ENCODE measurements around the gene TANC1.
A peak's percentile ranks its signal among the peaks of the same experiment; 100 is the strongest.

The TANC1 gene

GRCh38 chr2:159168707-159169106, 200.3 kb downstream of the TANC1 start:
- no peak for DNase-seq
- Mint-ChIP-seq H3K4me3 (no peak overlapping the region), H3K36me3 (ENCODE audit: low read depth) (peaks cover 94% of the 10 kb centered on the region), H3K9me3 (peaks cover 15% of the 10 kb centered on the region), H3K4me1 (peaks cover 17% of the 10 kb centered on the region), H3K27ac (no peak overlapping the region), H3K27me3 (ENCODE audit: low read depth, poor library complexity) (no peaks in the 10 kb centered on the region)
- TF ChIP-seq CTCF (IDR thresholded peaks at IDR 0.05) = no peak

- TF ChIP-seq CTCF (IDR thresholded peaks at IDR 0.05) = no peak
These were observed 200.7 kb downstream of the TANC1 start for GRCh38 chr2:159169187-159169586.

GRCh38 chr2:159172403-159172802, 204.0 kb downstream of the TANC1 start:
- no peak for TF ChIP-seq CTCF (IDR thresholded peaks at IDR 0.05)
- peaks cover 35% of the 10 kb centered on the region for H3K4me1 Mint-ChIP-seq
- no peaks in the 10 kb centered on the region for H3K9me3 Mint-ChIP-seq
- no peak for DNase-seq
- no peak overlapping the region for H3K4me3 Mint-ChIP-seq
- peak overlapping the region; percentile 47 for H3K27ac Mint-ChIP-seq
- H3K36me3 Mint-ChIP-seq (ENCODE audit: low read depth) = peaks cover 94% of the 10 kb centered on the region
- no peaks in the 10 kb centered on the region for H3K27me3 Mint-ChIP-seq (ENCODE audit: low read depth, poor library complexity)

More at GRCh38 chr2:159169187-159169586, 200.7 kb downstream of the TANC1 start:
- H3K4me1 Mint-ChIP-seq = peaks cover 16% of the 10 kb centered on the region
- peaks cover 94% of the 10 kb centered on the region for H3K36me3 Mint-ChIP-seq (ENCODE audit: low read depth)
- H3K9me3 Mint-ChIP-seq = peaks cover 15% of the 10 kb centered on the region
- H3K27me3 Mint-ChIP-seq (ENCODE audit: low read depth, poor library complexity) = no peaks in the 10 kb centered on the region
- DNase-seq = no peak
- no peak overlapping the region for H3K4me3 Mint-ChIP-seq
- H3K27ac Mint-ChIP-seq = peak overlapping the region; percentile 59

- Mint-ChIP-seq H3K4me3 (no peak overlapping the region), H3K27ac (peak overlapping the region; percentile 69), H3K4me1 (peaks cover 46% of the 10 kb centered on the region), H3K36me3 (ENCODE audit: low read depth) (peaks cover 99% of the 10 kb centered on the region), H3K27me3 (ENCODE audit: low read depth, poor library complexity) (no peaks in the 10 kb centered on the region), H3K9me3 (no peaks in the 10 kb centered on the region)
- no peak for DNase-seq
- TF ChIP-seq CTCF (IDR thresholded peaks at IDR 0.05) = no peak
These were observed 206.3 kb downstream of the TANC1 start for GRCh38 chr2:159174759-159175158.

GRCh38 chr2:159175182-159175581, 206.7 kb downstream of the TANC1 start:
- H3K4me1 Mint-ChIP-seq = peaks cover 46% of the 10 kb centered on the region
- no peaks in the 10 kb centered on the region for H3K27me3 Mint-ChIP-seq (ENCODE audit: low read depth, poor library complexity)
- no peak for TF ChIP-seq CTCF (IDR thresholded peaks at IDR 0.05)
- H3K4me3 Mint-ChIP-seq = no peak overlapping the region
- DNase-seq = no peak
- H3K36me3 Mint-ChIP-seq (ENCODE audit: low read depth) = peaks cover 99% of the 10 kb centered on the region
- H3K9me3 Mint-ChIP-seq = no peaks in the 10 kb centered on the region
- peak overlapping the region; percentile 31 for H3K27ac Mint-ChIP-seq

GRCh38 chr2:159175927-159176326, 207.5 kb downstream of the TANC1 start:
- DNase-seq = no peak
- H3K27me3 Mint-ChIP-seq (ENCODE audit: low read depth, poor library complexity) = no peaks in the 10 kb centered on the region
- no peaks in the 10 kb centered on the region for H3K9me3 Mint-ChIP-seq
- H3K36me3 Mint-ChIP-seq (ENCODE audit: low read depth) = peaks cover 99% of the 10 kb centered on the region
- H3K27ac Mint-ChIP-seq = peak overlapping the region; percentile 31
- no peak overlapping the region for H3K4me3 Mint-ChIP-seq
- TF ChIP-seq CTCF (IDR thresholded peaks at IDR 0.05) = no peak
- H3K4me1 Mint-ChIP-seq = peaks cover 46% of the 10 kb centered on the region
